GM23338 (cell line): Measurements from ENCODE around the gene INS.

Experiments
- CREB1 ChIP-seq: fragments of 250-450 bp; sonication (Bioruptor Pico); IDR thresholded peaks from 2 replicates; pipeline ENCODE4 v1.5.0; 2020; ENCODE audit warnings: low read depth, mild to moderate bottlenecking, moderate library complexity
- CTCF ChIP-seq, 2 experiments: fragments of 200-600 bp in 1 of 2; sonication (generic) in 1 of 2; conservative IDR thresholded peaks; 2 replicates each; pipeline versions ENCODE4 v1.5.1 to v1.6.1; 2016 to 2017; ENCODE audit warnings: antibody characterized with exemption in 2 of 2, low read depth in 2 of 2, mild to moderate bottlenecking in 2 of 2, moderate library complexity in 1 of 2
- ETS1 ChIP-seq: IDR thresholded peaks from 2 replicates; pipeline ENCODE4 v1.6.1; 2016; ENCODE audit warnings: antibody characterized with exemption
- EZH2 ChIP-seq: fragments of 200-600 bp; sonication (generic); IDR thresholded peaks from one replicate; pipeline ENCODE4 v1.8.0; 2017; ENCODE audit warnings: antibody characterized with exemption, mild to moderate bottlenecking, low read depth; ENCODE audit not compliant: unreplicated experiment
- JUNB ChIP-seq: IDR thresholded peaks from one replicate; pipeline ENCODE4 v1.6.1; 2016; ENCODE audit warnings: antibody characterized with exemption; ENCODE audit not compliant: unreplicated experiment
- POLR2AphosphoS5 ChIP-seq: IDR thresholded peaks from 2 replicates; pipeline ENCODE4 v1.6.1; 2016; ENCODE audit warnings: antibody characterized with exemption, low read depth
- REST ChIP-seq: IDR thresholded peaks from one replicate; pipeline ENCODE4 v1.6.1; 2018; ENCODE audit warnings: antibody characterized with exemption; ENCODE audit not compliant: unreplicated experiment
- ZNF114 ChIP-seq: fragments of 250-450 bp; sonication (Bioruptor Pico); IDR thresholded peaks from 2 replicates; pipeline ENCODE4 v1.5.0; 2020; ENCODE audit warnings: mild to moderate bottlenecking, moderate library complexity
- ZNF331 ChIP-seq: fragments of 250-450 bp; sonication (Bioruptor Pico); IDR thresholded peaks from 2 replicates; pipeline ENCODE4 v1.5.0; 2020; ENCODE audit warnings: low read depth, mild to moderate bottlenecking, moderate library complexity

DNA sequence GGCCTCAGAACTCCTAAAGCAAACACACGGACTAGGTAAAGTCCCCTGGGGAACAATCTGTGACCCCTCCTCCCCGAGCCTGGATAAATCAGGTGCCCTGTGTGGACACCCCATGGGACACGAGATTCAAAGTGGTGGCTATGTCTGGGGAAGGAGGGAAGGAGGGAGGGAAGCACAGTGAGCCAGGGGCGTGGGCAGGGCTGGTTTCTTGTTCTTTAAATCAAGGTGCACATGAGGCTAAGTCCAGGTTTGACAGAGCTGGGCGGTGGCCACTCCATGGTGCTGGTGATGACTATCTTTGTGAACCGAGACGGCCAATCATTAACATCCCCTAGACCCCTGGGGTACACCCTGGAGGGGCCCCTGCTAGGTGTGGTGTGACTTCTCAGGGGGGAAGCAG is 30.9 kb upstream of the INS start:
- TF ChIP-seq CTCF (conservative IDR thresholded peaks at IDR 0.05; ENCODE audit: low read depth in 2 of 2) (no peak), EZH2 (no peak), JUNB (no peak), ETS1 (no peak), REST (no peak), POLR2AphosphoS5 (no peak), CREB1 (CRISPR knock-in tag) (no peak), ZNF331 (CRISPR knock-in tag) (no peak), ZNF114 (CRISPR knock-in tag) (no peak)
